GM21737 (cell line): Measurements from ENCODE around the gene SLC25A21.

Experiments
- ATAC-seq: cut with Tn5 transposase; IDR thresholded peaks from one replicate; pipeline ENCODE4 v1.9.1; 2021; ENCODE audit warnings: mild to moderate bottlenecking, moderate library complexity; ENCODE audit not compliant: unreplicated experiment

The SLC25A21 gene

GRCh38 chr14:36948157-36948859 is 224.1 kb downstream of the SLC25A21 start:
- ATAC-seq: no peak

DNA sequence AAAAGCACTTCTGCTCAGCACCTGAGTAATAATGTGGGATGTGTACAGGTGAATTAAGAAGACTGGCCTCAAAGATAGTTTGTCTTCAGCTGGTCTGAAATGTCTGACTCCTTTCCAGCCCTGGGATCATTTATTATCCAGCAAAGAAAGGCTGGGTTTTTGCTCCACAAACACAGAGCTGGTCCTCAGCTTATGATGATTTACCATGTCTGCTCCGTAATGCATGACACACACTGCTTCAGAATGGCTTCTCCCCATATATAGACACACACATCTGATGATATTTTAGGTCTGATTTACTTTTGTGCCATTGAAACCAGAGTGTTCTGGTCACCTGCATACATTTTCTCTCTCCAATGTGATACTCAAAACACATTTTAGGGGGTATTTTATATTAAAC is 225.0 kb downstream of the SLC25A21 start:
- no peak for ATAC-seq

GRCh38 chr14:36946872-36947271 is 225.5 kb downstream of the SLC25A21 start:
- ATAC-seq: no peak

DNA sequence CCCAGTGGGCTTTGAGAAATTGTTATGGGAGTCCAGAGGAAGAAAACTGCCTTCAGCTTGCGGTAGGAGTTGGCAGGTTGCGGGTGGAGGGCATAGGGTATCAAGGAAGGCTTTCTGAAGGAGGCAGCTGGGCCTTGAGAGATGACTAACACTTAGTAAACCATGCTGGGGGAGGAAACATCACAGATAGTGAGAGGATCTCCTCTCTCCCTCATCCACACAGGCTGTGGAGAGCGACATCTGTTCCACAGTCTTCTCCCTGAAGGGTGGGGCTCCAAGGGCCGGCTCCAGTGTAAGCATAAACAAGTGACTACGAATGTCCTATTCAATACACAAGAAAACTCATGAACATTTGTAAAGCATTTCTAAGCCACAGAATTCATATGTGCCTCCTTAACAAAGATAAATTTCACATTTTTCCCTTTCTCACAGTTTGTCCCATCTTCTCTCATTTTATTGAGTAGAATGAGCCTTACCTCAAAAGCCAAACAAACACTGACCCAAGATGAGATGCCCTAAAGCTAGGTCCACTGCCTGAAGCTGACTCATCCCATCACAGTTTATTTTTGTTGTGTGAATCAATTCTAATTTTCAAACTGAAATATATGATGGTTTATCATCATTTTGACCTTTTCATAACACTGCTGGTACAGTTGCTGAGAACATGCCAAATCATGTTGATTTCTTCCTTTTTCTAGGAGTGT is 227.9 kb downstream of the SLC25A21 start:
- ATAC-seq: no peak

DNA sequence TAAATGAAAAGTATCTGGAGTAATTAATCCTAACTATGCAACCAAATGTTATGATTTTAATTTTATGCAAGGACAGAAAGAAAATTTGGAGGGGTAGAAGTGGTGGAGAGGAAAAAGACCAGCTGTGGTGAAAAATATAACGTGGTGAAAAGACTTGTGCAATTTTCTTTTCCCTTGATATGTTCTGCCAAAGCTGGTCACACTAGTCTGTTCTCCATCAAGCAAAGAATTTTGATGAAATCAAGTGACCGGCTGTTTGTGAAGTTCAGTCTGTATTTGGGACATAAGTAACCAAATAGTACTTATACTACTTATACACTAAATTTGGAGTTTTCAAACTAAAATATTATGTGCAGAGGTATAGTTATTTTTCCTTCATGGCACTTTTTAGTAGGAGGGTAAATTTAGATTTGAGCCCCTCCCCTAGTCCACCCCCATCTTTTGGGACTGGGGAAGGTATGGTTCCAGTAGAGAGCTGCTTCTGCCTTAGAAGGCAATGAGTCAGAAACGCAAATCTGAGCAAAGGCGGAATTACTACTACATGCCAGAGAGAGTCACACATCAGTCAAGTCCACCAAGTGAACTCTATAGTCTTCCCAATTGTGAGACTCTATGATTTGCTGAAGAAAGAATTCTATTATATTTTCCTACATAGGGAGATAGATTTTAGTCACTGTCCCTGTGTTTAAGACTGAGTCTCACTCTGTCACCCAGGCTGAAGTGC is 229.7 kb downstream of the SLC25A21 start:
- no peak for ATAC-seq

DNA sequence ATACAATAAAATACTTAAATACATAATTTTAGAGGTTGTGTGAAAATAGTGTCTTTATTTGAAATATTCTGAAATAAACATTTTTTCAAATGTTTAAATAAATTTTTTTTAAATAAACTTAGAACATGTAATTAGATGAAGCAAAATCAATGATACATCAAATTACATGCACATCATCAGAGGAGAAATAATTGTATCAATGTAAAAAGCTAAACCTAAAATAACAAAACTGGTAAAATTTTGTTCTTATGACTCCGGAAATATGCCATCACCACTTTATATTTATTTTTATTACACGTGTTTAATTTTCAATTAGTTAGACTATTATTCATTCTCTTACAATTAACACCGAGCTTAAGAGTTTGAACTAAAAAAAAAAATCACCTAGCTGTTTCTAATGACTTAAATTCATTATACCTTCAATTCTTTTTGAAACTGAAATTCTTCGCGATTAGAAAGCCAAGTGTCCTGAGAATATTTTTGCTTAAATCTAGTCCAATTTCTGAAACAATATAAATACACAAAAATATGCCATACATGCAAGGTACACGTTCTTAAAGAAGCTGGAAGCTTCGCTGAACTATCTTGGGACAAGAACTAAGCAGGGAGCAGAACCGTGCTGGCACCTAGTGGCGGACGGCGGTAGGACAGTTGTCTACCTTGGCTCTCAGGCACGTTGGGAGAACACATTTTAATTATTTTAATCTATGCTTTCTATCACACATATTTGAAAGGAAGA is 230.5 kb downstream of the SLC25A21 start:
- ATAC-seq: peak; percentile 78

DNA sequence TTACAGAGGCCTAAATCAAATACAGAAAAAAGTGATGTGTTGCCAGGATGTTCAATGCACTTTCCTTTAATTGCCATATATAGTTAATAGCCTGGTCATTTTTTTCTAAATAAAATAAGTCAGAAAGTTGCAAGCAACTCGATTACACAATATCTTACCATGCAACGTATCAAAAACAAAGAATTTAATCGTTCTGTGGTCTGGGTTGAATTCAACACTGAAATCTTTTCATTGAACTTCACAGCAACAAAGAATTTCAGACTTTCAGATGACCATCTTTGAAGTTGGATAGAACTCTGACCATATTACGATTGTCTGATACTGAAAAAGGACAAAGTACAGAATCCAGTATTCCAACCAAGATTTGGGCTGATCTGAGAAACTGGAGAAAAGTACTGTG is 231.9 kb downstream of the SLC25A21 start:
- no peak for ATAC-seq

DNA sequence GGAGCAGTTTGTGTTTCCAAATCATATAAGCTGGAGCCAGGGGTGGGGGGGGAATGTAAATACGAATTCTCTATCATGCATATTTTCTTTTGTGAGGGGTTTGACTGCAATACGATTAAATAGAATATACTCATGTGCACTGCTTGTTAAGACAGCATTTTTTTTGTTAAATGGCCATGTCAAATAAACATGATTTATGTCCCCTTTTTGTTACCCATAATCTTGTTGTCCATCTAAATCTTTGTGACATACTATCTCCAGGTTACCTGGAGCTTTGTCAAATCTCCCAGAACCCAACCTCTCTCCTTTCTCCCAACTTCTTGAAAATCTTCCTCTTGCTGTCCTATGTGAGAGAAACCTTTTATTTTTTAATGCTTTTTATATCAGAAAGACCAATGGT is 233.1 kb downstream of the SLC25A21 start:
- ATAC-seq: no peak

GRCh38 chr14:36938678-36939077 is 233.7 kb downstream of the SLC25A21 start:
- no peak for ATAC-seq

GRCh38 chr14:36935976-36936678 is 236.3 kb downstream of the SLC25A21 start:
- ATAC-seq: no peak

DNA sequence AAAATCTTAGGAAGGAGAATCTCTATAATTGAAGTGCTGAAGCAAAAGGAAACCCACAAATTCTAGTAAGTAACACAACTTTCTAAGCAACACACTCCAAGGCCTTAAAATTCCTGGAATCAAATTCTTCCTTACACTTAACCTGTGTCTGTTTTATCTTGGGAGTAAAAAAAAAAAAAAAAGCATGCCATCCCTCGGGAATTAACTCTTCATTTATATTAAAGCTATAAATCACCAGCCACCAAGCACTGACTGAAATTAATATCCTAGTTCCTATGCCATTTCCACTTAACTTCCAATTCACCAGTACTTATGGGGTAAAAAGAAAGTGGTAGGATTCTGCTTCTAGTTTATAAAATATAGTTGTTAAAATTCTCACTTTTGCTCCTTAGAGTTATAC is 238.1 kb downstream of the SLC25A21 start:
- no peak for ATAC-seq

- ATAC-seq: no peak
Measured at GRCh38 chr14:36931791-36932190, 240.6 kb downstream of the SLC25A21 start.

GRCh38 chr14:36928432-36928831 is 244.0 kb downstream of the SLC25A21 start:
- no peak for ATAC-seq

DNA sequence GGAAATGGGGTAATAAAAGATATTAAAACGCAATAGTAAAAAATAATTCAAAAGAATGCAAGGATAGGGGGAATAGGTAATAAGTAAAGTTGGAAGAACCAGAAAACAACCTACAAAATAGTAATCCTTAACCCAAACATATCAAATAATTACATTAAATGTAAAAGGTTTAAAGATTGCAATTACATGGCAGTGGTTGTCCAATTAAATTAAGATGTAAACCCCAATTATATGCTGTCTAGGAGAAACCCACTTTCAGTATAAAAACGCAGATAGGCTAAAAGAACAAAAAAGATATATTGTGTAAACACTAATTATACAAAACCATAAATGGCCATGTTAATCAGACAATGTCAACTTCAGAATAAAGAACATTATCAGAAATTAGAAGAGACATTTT is 247.3 kb downstream of the SLC25A21 start:
- no peak for ATAC-seq

DNA sequence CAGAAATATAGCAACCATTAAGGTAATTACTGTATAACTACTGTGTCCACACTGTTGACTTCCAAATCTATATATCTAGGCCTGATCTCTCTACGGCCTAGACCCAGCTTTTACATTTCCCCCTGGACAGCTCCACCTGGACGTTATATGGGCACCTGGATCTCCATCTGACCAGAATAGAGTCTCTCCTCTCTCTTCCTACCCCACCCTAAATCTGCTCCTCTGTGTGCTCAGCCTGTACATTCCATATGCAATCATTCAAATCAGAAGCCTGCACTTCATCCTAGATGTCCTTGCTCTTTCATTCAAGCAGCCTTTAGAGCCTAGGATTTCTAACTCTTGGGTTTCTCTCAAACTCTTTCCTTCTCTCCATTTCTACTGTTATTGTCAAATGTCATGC is 255.7 kb downstream of the SLC25A21 start:
- ATAC-seq: no peak

- no peak for ATAC-seq
Measured at GRCh38 chr14:36915081-36915480, 257.3 kb downstream of the SLC25A21 start.

GRCh38 chr14:36910578-36910977 is 261.8 kb downstream of the SLC25A21 start:
- ATAC-seq: no peak

DNA sequence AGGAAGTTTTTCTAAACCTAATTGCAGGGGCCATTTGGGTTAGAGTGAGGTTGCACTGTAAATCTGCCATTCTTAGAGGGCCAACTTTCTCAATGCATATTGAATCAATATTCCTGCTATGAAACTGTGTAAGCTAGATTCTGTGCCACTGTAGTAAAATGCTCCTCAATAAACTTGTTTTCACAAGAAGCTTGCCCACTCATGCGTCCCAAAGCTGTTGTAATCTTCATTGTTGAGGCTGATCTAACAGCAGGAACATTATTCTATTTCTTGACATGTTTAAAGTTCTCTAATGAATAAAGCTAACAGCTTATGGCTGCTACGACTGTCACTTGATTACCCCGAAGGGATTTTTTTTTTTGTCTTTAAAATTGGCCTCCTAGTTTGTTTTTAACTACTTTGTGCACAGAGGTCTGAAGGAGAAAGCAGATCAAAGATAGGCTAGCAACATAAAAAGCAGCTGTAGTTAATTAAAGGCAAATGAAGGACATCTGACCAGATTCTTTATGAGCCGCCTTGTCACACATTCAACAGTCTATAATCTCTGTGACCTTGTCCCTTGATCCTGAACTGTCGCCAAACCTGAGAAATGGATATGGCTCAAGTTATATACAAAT is 267.0 kb downstream of the SLC25A21 start:
- no peak for ATAC-seq

- no peak for ATAC-seq
Measured at GRCh38 chr14:36901861-36902260, 270.5 kb downstream of the SLC25A21 start.

DNA sequence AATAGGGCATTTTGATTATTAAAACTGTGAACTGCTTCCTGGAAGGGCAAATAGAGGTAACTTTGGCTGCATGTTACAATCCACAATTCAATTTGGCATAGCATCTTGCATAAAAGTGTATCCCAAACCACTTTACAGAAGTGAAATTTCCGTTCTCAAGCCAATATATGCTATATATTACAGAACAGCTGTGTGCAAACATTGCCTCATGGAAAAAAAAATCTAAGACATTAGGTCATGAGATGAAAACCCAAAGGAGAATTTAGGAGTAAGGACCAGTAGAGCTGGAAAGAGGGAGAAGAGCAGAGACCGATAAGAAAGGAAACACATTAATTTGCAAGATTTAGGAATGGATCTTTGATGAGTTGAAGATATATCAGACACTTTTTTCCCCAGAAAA is 271.6 kb downstream of the SLC25A21 start:
- ATAC-seq: no peak
